ENCODE results near the gene NRP2. TPM values are rescaled to one million over a fixed set of nuclear protein-coding genes. Genes with fewer than 3 reads are reported as not detected.

Gene NRP2, protein sequence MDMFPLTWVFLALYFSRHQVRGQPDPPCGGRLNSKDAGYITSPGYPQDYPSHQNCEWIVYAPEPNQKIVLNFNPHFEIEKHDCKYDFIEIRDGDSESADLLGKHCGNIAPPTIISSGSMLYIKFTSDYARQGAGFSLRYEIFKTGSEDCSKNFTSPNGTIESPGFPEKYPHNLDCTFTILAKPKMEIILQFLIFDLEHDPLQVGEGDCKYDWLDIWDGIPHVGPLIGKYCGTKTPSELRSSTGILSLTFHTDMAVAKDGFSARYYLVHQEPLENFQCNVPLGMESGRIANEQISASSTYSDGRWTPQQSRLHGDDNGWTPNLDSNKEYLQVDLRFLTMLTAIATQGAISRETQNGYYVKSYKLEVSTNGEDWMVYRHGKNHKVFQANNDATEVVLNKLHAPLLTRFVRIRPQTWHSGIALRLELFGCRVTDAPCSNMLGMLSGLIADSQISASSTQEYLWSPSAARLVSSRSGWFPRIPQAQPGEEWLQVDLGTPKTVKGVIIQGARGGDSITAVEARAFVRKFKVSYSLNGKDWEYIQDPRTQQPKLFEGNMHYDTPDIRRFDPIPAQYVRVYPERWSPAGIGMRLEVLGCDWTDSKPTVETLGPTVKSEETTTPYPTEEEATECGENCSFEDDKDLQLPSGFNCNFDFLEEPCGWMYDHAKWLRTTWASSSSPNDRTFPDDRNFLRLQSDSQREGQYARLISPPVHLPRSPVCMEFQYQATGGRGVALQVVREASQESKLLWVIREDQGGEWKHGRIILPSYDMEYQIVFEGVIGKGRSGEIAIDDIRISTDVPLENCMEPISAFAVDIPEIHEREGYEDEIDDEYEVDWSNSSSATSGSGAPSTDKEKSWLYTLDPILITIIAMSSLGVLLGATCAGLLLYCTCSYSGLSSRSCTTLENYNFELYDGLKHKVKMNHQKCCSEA
- 1 to 10 TPM in 1 of 2 experiments, under 1 TPM in 1; 0.63 to 1.6 TPM for total RNA-seq

- POLR2A ChIA-PET = interaction anchor here (0.5 kb wide), 1 partner anchor 819 kb away, joined by 3 read pairs; no protein-coding TSS in a partner anchor
- intact Hi-C loops (cut with micrococcal nuclease) = no loop called here
These were observed at the start of gene NRP2 for GRCh38 chr2:205682239-205682970. NRP2 (plus strand) TSS chr2:205682501; CDS start chr2:205683291, 790 bp downstream.

GRCh38 chr2:205633994-205634393, 48.3 kb upstream of the NRP2 start:
- TF ChIP-seq CTCF (IDR thresholded peaks at IDR 0.05) = no peak
- no peak for DNase-seq
- intact Hi-C loops (cut with micrococcal nuclease) = no loop called here

More at GRCh38 chr2:205682239-205682970, at the start of gene NRP2:
- Mint-ChIP-seq H3K27me3 (peaks cover 63% of the 10 kb centered on the region), H3K9me3 (no peaks in the 10 kb centered on the region), H3K4me1 (ENCODE audit: low read depth) (peaks cover 22% of the 10 kb centered on the region), H3K36me3 (ENCODE audit: low read depth) (no peaks in the 10 kb centered on the region), H3K27ac (no peak within 1 kb of the TSS), H3K4me3 (peak within 1 kb of the TSS; percentile 69)
- CTCF ChIA-PET = interaction anchor here (1.4 to 1.9 kb wide), 2 partner anchors 39 to 801 kb away, joined by 3 to 4 read pairs; no protein-coding TSS in a partner anchor
- no peak for TF ChIP-seq CTCF (IDR thresholded peaks at IDR 0.05)
- ATAC-seq = peak; percentile 81
- DNase-seq = peak; percentile 70

GRCh38 chr2:205636549-205637319, 45.6 kb upstream of the NRP2 start:
- no peak for DNase-seq
- no peaks in the 10 kb centered on the region for H3K27me3 Mint-ChIP-seq
- no peak for TF ChIP-seq CTCF (IDR thresholded peaks at IDR 0.05)
- CTCF ChIA-PET = interaction anchor here (1.1 to 1.6 kb wide), 2 partner anchors 8 to 39 kb away, joined by 3 read pairs; no protein-coding TSS in a partner anchor
- intact Hi-C loops (cut with micrococcal nuclease) = no loop called here
- POLR2A ChIA-PET = interaction anchor here (1.5 kb wide), 1 partner anchor 24 kb away, joined by 4 read pairs; no protein-coding TSS in a partner anchor
- no peak overlapping the region for H3K4me3 Mint-ChIP-seq
- no peaks in the 10 kb centered on the region for H3K36me3 Mint-ChIP-seq (ENCODE audit: low read depth)
- no peak for ATAC-seq
- no peaks in the 10 kb centered on the region for H3K9me3 Mint-ChIP-seq
- no peak overlapping the region for H3K27ac Mint-ChIP-seq
- peaks cover 5% of the 10 kb centered on the region for H3K4me1 Mint-ChIP-seq (ENCODE audit: low read depth)

More at GRCh38 chr2:205633994-205634393, 48.3 kb upstream of the NRP2 start:
- no peak for ATAC-seq
- Mint-ChIP-seq H3K36me3 (ENCODE audit: low read depth) (no peaks in the 10 kb centered on the region), H3K4me1 (ENCODE audit: low read depth) (peaks cover 5% of the 10 kb centered on the region), H3K9me3 (no peaks in the 10 kb centered on the region), H3K27me3 (no peaks in the 10 kb centered on the region), H3K4me3 (no peak overlapping the region), H3K27ac (no peak overlapping the region)
- ChIA-PET CTCF (no interaction called here), POLR2A (no interaction called here)

GRCh38 chr2:205637320-205637602, 45.0 kb upstream of the NRP2 start:
- Mint-ChIP-seq H3K27me3 (peaks cover 3% of the 10 kb centered on the region), H3K4me1 (ENCODE audit: low read depth) (peaks cover 5% of the 10 kb centered on the region), H3K36me3 (ENCODE audit: low read depth) (no peaks in the 10 kb centered on the region), H3K4me3 (no peak overlapping the region), H3K27ac (no peak overlapping the region), H3K9me3 (no peaks in the 10 kb centered on the region)
- TF ChIP-seq CTCF (IDR thresholded peaks at IDR 0.05) = no peak
- DNase-seq (no peak), ATAC-seq (no peak)
- intact Hi-C loops (cut with micrococcal nuclease) = no loop called here
- CTCF ChIA-PET = interaction anchor here (1.1 to 1.6 kb wide), 2 partner anchors 9 to 39 kb away, joined by 3 read pairs; no protein-coding TSS in a partner anchor
- POLR2A ChIA-PET = interaction anchor here (1.5 kb wide), 1 partner anchor 25 kb away, joined by 4 read pairs; no protein-coding TSS in a partner anchor
